Sigmoid colon (tissue), 7 donors: ENCODE results near the gene EFHB. TPM values are rescaled to one million over a fixed set of nuclear protein-coding genes. Genes with fewer than 3 reads are reported as not detected.

Experiments used
- DNase-seq: peaks from one replicate; pipeline ENCODE4 v3.0.0-alpha.2; 2019
- H3K27ac ChIP-seq, 4 donors: fragments of 200-600 bp; sonication (generic); one replicate each; pipeline ENCODE4 v1.5.1; 2016 to 2019; ENCODE audit warnings: mild to moderate bottlenecking in 1 of 4
- H3K27me3 ChIP-seq, 3 donors: fragments of 200-600 bp; sonication (generic); one replicate each; pipeline ENCODE4 v1.5.1; 2019; ENCODE audit warnings: mild to moderate bottlenecking in 1 of 3
- H3K36me3 ChIP-seq, 4 donors: fragments of 200-600 bp; sonication (generic); one replicate each; pipeline ENCODE4 v1.5.1; 2016 to 2019
- H3K4me1 ChIP-seq, 4 donors: fragments of 200-600 bp; sonication (generic); one replicate each; pipeline ENCODE4 v1.5.1; 2017 to 2019
- H3K4me3 ChIP-seq, 4 donors: fragments of 200-600 bp; sonication (generic); one replicate each; pipeline ENCODE4 v1.5.1; 2017 to 2019; ENCODE audit warnings: mild to moderate bottlenecking in 2 of 4, moderate library complexity in 1 of 4
- H3K9me3 ChIP-seq, 4 donors: fragments of 200-600 bp in 3 of 4; sonication (generic) in 3 of 4; one replicate each; pipeline versions ENCODE4 v1.5.1 to v1.6.1; 2013 to 2019
- EP300 ChIP-seq, 4 donors: sonication (generic); formaldehyde crosslinking; IDR thresholded peaks; one replicate each; pipeline ENCODE4 v1.6.1; 2017; ENCODE audit warnings: antibody characterized with exemption in 4 of 4
- POLR2A ChIP-seq, 2 donors: fragments of 450-650 bp; IDR thresholded peaks; one replicate each; pipeline ENCODE4 v1.6.1; 2016; ENCODE audit warnings: antibody characterized with exemption in 2 of 2, mild to moderate bottlenecking in 2 of 2, moderate library complexity in 2 of 2
- POLR2AphosphoS5 ChIP-seq, 4 donors: sonication (generic); formaldehyde crosslinking; IDR thresholded peaks; one replicate each; pipeline ENCODE4 v1.6.1; 2017; ENCODE audit warnings: antibody characterized with exemption in 4 of 4
- WGBS, 2 donors: extraction: QIAGEN DNeasy Blood & Tissue Kit; methylation state at CpG; one replicate each; pipeline ENCODE4 v1.1.7; 2013; 5-methylcytosine and 5-hydroxymethylcytosine counted together
- intact Hi-C: fragments of 100-400 bp; cut with DNase I; formaldehyde crosslinking; loops from one replicate; pipeline ENCODE4 v1.15.1; 2023
- polyA plus RNA-seq, 3 donors: library from polyadenylated mRNA; stranded (reverse); fragments of 200-250 nt; gene quantifications; one replicate each; pipeline ENCODE4 v1.2.3, GENCODE V29; 2013
- total RNA-seq, 4 donors: library from RNA; depleted of rRNA; stranded (reverse); fragments of >200 nt; gene quantifications; one replicate each; pipeline ENCODE4 v1.1.0, GENCODE V29; 2016
- TF ChIP-seq, protein P1 (sequence below), 4 experiments: fragments of 450-650 bp in 3 of 4; fragments of 200-600 bp in 1 of 4; IDR thresholded peaks; one replicate each; pipeline ENCODE4 v1.5.1; 2016 to 2019; ENCODE audit warnings: antibody characterized with exemption in 4 of 4, mild to moderate bottlenecking in 3 of 4, moderate library complexity in 2 of 4
- donor health status: healthy with polysubstance abuse.
- donor health status: Bipolar disorder and iron deficiency.
- donor health status: healthy.

EFHB gene, protein sequence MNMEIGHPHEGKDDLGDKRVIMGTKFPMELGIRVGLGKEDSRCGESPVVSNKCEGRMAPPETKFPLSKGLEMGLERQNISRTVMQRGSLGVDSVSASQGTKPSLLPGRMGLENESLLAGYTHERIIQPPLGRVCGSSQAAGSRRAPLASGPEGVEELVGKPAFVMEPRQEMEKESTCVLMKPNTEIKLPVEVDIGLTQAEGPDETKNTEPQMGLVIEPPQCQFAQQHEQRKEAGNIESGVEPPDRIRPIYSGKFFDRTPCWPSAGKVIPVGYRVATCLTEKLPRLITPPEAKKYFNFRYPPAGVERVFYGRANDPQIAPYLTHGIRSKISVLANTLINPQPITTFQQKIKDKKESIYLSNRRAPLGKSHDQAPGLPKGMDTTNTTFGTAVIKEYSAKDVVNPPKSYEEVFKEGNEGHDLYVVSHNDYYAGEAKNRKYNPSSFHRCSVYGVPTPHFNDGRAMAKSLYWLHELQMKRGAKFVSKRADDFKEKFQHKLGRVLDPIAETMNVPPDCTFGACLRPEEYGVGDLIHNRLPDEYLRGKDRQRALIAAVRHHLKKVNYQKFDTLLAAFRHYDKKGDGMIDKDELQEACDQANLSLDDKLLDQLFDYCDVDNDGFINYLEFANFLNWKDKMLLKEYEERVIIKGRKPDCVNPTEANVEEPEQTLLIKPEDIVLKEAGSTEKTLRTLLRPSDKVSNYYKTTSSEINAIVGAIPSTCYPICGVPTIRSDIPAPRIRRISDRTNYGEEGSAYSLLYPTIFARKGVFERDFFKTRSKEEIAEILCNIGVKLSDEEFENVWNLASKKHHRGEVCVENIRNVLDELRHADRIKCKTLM
- total RNA-seq (1 to 10 TPM in 1 of 4 donors, under 1 TPM in 2, not detected in 1; 0.41 to 2.9 (median 0.82) TPM), polyA plus RNA-seq (under 1 TPM in 2 of 3 donors, not detected in 1; 0.46 to 0.47 TPM)

DNA sequence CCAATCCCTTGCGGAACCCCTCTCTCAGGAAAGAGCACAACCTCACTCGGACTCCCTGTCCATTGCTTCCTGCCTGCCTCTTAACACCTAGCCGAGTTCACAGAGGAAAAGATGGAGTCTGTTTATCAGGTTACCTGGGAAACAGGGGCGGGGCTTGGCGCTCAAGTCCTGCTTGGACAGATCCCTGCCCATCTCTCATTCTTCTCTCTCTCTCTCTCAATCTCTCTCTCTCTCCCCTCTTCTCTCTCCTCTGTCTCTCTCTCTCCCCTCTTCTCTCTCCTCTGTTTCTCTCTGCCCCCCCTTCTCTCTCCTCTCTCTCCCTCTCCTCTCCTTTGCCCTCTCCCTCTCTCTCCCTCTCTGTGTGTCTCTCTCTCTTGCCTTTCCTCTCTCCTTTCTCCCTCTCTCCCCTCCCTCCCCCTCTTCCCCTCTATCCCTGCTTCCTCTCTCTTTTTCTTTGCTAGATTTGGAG, at the start of gene EFHB:
Gene EFHB, minus strand, starts transcription at position 120 of the 469 bp plus-strand sequence. CDS start 199 bp downstream, outside the sequence.
- intact Hi-C loops = no loop called here
- 25 to 44% methylated on average over 5 of the region's 5 CpGs for WGBS, 2 donors

DNA sequence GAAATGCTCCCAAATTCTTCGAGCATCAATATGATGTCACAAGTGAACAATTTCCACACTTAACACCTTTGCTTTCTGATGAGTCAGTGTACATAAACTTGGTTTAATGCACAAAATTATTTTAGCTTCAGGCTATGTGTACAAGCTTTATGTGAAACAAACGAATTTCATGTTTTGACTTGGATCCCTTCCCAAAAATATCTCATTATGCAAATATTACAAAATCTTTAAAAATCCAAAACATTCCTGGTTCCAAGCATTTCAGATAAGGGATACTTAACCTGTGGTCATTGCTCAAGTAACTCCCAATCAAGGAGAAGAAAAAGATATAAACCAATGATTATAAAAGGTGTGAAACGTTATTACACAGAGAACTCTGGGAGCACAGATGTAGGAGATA, 38.0 kb upstream of the EFHB start:
- H3K4me1 ChIP-seq = peaks cover 0 to 12% (median 8%) of the 10 kb centered on the region in 4 donors
- no peak overlapping the region for H3K4me3 ChIP-seq
- H3K27me3 ChIP-seq = no peaks in the 10 kb centered on the region
- 52 to 70% methylated on average over 3 of the region's 3 CpGs for WGBS, 2 donors
- no peak for DNase-seq
- no peak overlapping the region for H3K27ac ChIP-seq
- peaks cover 0 to 32% (median 5%) of the 10 kb centered on the region in 4 donors for H3K36me3 ChIP-seq
- no peaks in the 10 kb centered on the region for H3K9me3 ChIP-seq
- no peak for TF ChIP-seq EP300 (IDR thresholded peaks at IDR 0.05)
- TF ChIP-seq, protein P1, sequence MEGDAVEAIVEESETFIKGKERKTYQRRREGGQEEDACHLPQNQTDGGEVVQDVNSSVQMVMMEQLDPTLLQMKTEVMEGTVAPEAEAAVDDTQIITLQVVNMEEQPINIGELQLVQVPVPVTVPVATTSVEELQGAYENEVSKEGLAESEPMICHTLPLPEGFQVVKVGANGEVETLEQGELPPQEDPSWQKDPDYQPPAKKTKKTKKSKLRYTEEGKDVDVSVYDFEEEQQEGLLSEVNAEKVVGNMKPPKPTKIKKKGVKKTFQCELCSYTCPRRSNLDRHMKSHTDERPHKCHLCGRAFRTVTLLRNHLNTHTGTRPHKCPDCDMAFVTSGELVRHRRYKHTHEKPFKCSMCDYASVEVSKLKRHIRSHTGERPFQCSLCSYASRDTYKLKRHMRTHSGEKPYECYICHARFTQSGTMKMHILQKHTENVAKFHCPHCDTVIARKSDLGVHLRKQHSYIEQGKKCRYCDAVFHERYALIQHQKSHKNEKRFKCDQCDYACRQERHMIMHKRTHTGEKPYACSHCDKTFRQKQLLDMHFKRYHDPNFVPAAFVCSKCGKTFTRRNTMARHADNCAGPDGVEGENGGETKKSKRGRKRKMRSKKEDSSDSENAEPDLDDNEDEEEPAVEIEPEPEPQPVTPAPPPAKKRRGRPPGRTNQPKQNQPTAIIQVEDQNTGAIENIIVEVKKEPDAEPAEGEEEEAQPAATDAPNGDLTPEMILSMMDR (IDR thresholded peaks at IDR 0.05) = no peak
- TF ChIP-seq POLR2A (IDR thresholded peaks at IDR 0.05) = no peak
- no peak for TF ChIP-seq POLR2AphosphoS5 (IDR thresholded peaks at IDR 0.05)
- intact Hi-C loops = no loop called here

More for the DNA sequence above, at the start of gene EFHB:
- Histone ChIP-seq H3K4me1 (no peaks in the 10 kb centered on the region), H3K27ac (no peak within 1 kb of the TSS), H3K27me3 (no peaks in the 10 kb centered on the region), H3K9me3 (no peaks in the 10 kb centered on the region), H3K36me3 (no peaks in the 10 kb centered on the region), H3K4me3 (no peak within 1 kb of the TSS)
- no peak for DNase-seq
- no peak for TF ChIP-seq POLR2A (IDR thresholded peaks at IDR 0.05)
- no peak for TF ChIP-seq EP300 (IDR thresholded peaks at IDR 0.05)
- TF ChIP-seq, protein P1 (IDR thresholded peaks at IDR 0.05) = no peak
- no peak for TF ChIP-seq POLR2AphosphoS5 (IDR thresholded peaks at IDR 0.05)

DNA sequence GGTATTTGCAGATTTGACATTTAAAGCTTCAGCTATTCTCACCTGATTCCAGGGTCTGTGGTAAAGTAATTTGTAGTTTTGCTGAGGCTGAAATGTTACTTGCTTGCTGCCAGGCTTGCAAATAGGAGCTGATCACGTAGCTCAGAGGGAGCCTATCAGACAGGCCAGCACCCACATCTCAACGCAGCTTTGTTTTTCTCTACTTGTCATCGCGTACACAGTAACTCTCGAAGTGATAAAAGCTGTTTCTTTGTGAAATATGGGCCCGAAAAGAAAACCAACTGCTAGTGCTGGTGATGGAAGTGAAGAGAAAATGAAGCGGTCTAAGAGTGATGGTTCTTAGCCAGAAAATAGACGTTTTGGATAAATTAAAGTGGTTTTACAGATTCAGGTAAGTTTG, 36.3 kb upstream of the EFHB start:
- WGBS, 2 donors = 91% methylated on average over 8 of the region's 8 CpGs
- no peak for TF ChIP-seq POLR2AphosphoS5 (IDR thresholded peaks at IDR 0.05)
- TF ChIP-seq POLR2A (IDR thresholded peaks at IDR 0.05) = no peak
- TF ChIP-seq, protein P1 (IDR thresholded peaks at IDR 0.05) = no peak
- TF ChIP-seq EP300 (IDR thresholded peaks at IDR 0.05) = no peak
- Histone ChIP-seq H3K27me3 (no peaks in the 10 kb centered on the region), H3K27ac (no peak overlapping the region), H3K9me3 (no peaks in the 10 kb centered on the region), H3K36me3 (peaks cover 0 to 15% (median 0%) of the 10 kb centered on the region in 4 donors), H3K4me1 (peaks cover 0 to 12% (median 8%) of the 10 kb centered on the region in 4 donors), H3K4me3 (no peak overlapping the region)
- intact Hi-C loops = no loop called here
- DNase-seq = no peak

DNA sequence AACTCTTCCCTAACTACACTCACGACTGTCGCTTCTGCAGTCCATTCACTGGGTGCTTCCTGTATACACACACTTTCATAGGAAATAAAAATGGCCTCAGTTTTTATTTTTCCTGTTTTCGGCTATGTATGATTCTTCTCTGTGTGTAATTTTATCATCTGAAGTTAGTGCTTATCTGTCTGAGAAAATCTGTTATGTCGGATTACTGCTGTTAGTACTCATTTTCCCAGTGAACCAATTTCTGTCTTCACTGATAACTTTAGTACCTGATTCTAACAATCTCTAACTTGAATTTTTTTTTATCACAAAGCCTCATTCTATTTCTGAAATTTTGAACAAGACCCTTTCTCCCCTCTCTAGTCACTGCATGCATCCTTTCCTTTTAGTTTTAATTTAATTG, 33.8 kb upstream of the EFHB start:
- TF ChIP-seq POLR2A (IDR thresholded peaks at IDR 0.05) (no peak), EP300 (IDR thresholded peaks at IDR 0.05) (no peak), POLR2AphosphoS5 (IDR thresholded peaks at IDR 0.05) (no peak)
- TF ChIP-seq, protein P1 (IDR thresholded peaks at IDR 0.05) = no peak
- H3K36me3 ChIP-seq = no peaks in the 10 kb centered on the region
- H3K9me3 ChIP-seq = no peaks in the 10 kb centered on the region
- no peak overlapping the region for H3K4me3 ChIP-seq
- no peak overlapping the region for H3K27ac ChIP-seq
- no peaks in the 10 kb centered on the region for H3K27me3 ChIP-seq
- 91% methylated on average over 4 of the region's 4 CpGs for WGBS, 2 donors
- intact Hi-C loops = no loop called here
- peaks cover 0 to 15% (median 9%) of the 10 kb centered on the region in 4 donors for H3K4me1 ChIP-seq
- DNase-seq = no peak
